SKM-1 (cell line): ENCODE data around the gene CRYGD.
"Not testable (repeated sequence)": the region's sequence is repeated elsewhere in the genome, so short reads cannot be mapped to it uniquely, and the experiment has no call there.

Source experiments
- DNase-seq: peaks from one replicate; lab custom pipeline; 2025; ENCODE audit not compliant: unreplicated experiment; lab: John Stamatoyannopoulos, UW

CRYGD gene

DNA sequence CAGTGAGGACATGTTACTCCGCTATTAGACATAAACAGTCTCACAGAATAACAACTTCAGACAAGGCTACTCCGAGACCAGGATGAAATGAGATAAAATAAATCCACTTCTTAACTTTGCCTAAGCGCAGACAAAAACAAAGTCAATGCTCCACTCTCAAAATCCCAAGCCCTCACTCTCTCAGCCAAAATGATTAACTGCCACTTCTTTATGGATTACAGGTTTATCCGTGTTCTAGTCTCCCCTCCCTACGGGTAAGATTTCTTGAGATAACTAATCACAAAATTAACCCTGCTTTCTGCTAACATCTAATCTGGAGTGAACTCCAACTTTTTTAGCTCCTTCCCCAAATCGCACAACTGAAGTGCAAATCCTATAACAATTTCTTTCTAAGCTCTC is 6.4 kb upstream of the CRYGD start:
- no peak for DNase-seq

DNA sequence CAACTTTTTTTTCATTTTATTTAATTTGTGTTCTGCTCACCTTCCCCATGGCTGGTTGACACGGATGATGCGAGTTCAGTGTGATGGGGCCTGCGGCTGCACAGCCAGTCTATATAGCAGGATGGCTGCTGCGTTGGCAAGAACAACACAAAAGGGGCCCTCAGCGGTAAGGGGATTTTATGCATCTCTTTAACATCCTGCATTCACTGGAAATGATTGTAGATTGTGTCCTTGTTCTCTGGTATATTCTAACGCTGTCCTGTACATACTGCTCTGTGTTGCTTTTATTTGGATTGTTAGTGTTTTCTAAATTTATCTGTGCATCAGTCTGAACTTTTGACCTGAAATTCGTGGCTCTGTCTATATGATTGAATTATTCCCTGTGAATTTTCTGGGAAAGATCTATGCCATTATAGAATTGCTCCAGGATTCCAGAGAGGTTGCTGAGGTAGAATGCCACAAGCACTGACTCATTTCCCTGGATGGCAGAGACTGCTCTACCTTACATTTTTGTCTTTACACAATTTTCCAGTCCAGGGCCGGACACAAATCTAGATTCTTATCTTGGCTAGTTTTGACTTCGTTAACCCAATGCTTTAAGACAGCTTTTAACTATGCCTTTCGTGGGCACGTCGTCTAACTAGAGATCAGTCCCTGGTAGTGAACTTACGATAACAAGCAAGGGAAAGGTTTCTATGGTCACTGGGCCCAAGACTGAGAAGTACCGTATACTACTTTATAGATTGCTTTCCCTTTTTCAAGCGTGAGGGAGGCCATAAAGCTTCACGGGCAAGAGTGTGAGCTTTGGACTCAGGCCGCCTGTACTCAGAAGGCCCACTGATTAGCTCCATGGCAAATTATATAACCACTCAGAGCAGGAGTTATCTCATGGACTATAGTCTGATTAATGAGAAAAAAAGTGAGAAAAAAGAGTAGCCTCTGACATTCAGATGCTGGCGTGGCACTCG is 5.7 kb upstream of the CRYGD start, which contains the start of gene CRYGC:
Gene CRYGC (minus strand): TSS at position 85 of the 968 bp plus-strand sequence. CDS start 36 bp downstream, at position 49.
- no peak for DNase-seq

DNA sequence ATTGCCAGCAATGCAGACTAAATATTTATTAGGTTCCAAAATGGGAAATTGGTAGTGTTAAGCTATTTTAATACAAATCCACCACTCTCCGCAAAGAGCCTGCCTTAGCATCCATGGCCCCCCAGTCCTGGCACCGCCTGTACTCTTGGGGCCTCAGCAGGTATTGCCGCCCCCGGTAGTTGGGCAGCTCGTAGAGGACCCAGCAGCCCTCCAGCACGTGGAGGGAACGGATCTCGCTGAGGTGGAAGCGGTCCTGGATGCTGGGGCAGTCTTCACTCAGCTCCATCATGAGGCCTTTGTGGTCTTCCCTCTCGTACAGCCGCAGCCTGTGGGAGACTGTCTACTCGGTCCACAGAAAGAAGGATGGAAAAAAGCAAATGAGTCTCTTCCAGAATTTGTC is 3.8 kb upstream of the CRYGD start:
- DNase-seq, result no peak

DNA sequence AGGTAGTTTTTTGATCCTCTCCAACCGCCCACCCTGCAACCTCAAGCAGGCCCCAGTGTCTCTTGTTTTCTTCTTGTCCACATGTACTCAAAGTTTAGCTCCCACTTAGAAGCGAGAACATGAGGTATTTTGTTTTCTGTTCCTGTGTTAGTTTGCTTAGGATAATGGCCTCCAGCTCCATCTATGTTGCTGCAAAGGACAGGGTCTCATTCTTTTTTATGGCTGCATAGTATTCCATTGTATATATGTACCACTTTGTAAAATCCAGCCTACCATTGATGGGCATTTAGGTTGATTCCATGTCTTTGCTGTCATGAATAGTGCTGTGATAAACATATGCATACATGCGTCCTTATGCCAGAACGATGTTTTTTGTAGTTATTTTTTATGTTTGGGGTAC is 2.8 kb upstream of the CRYGD start:
- no peak for DNase-seq

DNA sequence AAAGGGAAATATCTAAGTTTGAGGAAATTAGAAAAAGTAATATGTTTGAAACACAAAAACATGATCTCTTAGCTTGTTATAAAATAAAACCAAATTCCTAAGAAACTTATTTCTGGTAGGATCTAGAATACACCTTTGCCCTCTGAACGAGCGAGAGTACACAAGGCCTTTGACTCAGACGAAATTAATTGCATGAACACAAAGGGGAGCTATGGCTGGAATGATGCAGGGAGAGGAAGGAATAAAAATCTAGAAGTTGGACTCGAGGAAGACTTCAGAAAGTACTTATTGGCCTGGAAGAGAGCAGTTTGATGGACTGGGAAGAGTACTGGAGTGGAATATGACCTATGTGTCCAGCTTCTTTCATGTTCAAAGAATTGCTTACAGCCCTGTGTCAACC is 927 bp upstream of the CRYGD start:
- DNase-seq, result no peak

DNA sequence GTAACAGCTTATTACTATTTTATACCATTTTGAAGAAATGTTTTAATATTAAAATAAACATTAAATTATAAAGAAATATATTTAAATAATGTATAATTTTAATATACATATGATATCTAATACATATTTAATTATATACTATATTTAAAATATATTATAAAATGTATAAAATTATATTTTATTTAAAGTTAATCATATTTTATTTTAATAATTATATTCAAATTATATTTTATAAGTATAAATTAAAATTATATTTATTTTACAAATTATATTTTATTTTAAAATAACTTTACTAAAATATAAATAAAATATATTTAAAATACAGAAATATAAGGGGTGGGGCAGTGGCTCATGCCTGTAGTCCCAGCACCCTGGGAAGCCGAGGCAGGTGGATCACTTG is 2.1 kb downstream of the CRYGD start:
- DNase-seq, result no peak

DNA sequence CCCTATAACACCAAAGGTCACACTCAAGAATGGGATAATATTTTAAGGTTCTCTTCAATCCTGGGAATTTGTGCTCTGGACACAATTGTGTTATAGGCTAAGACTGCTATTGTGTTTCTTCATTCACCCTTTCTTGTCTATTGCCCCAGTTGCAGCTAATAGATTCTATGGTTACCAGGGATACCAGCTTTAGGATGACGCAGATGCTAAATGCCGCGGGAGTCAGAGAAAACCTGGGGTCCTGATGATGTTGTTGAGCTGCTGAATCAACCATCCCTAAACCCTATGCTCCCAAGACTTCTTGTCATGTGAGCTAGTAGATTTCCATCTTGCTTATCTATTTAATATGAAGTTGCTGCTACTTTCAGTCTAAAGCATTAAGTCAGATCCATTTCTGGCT is 5.4 kb downstream of the CRYGD start:
- DNase-seq, result no peak

DNA sequence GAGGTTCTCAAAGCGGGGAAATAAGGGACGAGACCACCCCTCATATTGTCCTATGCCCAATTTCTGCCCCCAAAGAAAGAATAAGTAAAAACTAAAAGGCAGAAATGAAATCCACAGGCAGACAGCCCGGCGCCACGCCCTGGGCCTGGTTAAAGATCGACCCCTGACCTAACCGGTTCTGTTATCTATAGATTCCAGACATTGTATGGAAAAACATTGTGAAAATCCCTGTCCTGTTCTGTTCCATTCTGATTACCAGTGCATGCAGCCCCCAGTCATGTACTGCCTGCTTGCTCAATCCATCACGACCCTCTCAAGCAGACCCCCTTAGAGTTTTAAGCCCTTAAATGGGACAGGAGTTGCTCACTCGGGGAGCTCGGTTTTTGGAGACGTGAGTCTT is 6.9 kb downstream of the CRYGD start:
- DNase-seq, result not testable (repeated sequence)

DNA sequence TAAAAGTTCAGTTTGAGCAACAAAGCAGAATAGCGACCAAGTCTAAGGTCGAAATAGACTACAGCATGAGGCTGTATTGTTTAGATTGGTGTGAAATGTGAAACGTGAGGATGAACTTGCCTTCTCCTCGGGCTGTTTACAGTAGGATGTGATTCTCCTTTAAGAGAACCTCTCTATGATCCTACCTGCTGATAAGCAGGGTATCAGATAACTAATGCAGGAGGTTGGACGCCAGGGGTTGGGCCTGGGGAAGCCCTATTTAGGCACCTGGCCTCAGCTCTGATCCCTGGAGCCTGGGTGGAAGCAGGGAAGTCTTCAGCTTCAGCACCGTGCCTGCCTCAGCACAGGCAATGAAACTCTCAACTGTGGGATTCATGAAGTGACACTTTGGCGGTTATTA is 11.4 kb downstream of the CRYGD start:
- DNase-seq, result no peak

DNA sequence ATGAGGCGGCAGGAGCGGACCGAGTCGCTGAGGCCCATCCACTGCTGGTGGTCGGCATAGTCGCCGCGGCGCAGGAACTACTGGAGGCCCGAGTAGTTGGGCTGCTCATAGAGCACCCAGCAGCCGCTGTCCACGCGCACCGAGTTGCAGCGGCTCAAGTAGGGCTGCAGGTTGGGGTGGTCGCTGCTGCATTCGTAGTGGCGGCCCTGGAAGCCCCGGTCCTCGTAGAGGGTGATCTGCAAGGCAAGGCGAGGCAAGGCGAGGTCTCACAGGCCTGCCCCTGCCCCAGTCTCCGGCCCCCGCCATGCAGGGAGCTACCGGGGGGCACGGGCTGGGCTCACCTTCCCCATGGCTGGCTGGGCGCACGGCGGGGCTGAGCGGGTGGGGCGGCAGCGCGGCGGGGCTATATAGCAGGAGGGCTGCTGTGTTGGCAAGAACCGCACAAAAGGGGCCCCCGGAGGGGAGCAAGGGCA is 12.0 kb downstream of the CRYGD start:
- DNase-seq, result not testable (repeated sequence)

DNA sequence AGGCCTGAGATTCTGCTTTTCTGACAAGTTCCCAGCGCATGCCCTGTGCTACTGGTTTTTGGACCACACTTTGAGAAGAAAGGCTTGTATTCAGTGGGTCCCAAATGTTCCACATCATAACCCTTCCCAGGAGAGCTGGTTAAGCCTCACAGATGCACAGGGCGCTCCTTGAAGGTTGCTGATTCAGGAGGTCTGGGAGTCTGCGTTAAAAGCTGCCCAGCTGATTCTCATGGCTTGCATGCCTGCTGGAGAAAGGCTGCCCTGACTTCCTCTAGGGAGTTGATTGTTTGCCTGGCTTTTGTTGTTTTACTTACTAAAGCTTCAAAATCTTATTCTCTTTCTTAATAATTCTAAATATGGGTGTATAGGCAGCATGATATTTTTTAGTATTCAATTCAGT is 20.7 kb downstream of the CRYGD start:
- DNase-seq, result no peak

DNA sequence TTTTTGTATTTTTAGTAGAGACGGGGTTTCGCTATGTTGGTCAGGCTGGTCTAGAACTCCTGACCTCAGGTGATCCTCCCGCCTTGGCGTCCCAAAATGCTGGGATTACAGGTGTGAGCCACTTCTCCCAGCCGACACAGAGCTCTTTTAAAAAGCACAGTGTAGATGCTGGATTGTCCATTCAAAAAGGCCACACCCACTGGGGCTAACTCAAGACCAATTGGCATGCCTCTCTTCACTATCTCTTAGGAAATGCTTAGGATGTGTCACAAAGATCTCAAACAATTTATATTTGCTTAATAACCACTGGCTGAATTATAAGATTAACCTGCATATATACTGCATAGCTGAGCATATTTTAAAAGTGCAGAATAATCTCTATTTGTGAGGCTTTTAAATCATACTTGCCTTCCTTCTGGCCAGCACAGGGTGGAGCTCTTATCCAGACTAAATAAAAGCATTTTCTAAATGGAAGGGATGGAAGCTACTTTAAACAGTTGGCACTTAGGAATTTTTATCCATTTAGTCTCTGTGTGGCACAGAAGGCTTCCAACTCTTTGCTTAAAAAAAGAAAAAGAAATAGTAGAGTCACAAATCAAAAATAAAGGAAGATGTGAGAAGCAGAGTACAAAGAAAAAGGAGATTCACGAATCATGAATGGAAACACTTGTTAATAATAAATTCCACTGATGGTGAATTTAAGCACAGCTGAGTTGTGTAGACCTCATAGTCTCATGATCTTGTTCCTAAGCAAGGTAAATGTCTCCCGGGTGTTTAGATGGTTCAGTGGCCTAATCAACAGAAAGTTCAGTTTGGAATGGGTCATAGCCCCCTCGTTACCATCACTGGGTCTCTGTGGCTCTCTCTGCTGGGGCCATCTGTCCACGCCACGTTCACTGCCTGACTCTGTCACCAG is 22.4 kb downstream of the CRYGD start:
- no peak for DNase-seq

DNA sequence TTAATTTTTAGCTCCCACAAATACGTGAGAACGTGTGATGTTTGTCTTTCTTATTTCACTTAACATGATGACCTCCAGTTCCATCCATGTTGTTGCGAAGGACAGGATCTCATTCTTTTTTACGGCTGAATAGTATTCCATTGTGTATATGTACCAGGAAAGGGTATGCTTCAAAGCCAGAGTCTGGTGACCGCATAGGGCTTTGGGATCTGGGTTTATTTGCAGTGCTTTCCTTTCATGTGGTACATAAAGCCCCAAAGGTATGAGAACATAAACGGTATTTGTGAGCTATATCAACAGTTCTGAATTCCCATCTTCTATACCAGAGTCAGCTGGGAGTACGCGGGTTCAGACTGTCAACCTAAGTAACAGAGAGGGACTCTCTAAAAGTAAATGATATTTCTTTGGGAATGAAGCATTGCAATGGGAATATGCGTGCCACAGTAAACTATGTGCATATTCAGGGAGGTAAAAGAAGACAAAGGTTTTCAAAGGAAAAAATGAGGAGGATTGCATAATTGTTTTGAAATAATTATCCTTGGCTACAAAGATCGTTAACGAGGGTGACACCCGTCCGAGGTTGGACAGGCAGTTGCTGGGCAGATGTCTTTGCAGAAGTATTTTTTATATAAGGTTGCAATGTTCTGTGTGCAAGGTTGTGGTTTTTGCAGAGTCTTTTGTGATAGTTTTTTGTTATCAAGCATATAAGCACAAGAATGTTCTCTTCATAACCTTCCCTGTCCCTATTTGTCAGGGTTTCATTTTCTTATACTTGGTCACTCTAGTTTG is 24.4 kb downstream of the CRYGD start:
- no peak for DNase-seq

DNA sequence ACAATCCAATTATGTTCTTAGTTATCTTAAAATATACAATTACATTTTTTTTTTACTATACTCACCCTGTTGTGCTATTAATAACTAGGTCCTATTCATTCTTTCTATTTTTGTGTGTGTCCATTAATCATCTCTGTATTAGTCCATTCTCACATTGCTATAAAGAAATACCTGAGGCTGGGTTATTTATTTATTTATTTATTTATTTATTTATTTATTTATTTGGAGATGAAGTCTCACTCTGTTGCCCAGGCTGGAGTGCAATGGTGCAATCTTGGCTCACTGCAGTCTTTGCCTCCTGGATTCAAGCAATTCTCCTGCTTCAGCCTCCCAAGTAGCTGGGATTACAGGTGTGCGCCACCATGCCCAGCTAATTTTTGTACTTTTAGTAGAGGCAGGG is 25.6 kb downstream of the CRYGD start:
- DNase-seq, result not testable (repeated sequence)

DNA sequence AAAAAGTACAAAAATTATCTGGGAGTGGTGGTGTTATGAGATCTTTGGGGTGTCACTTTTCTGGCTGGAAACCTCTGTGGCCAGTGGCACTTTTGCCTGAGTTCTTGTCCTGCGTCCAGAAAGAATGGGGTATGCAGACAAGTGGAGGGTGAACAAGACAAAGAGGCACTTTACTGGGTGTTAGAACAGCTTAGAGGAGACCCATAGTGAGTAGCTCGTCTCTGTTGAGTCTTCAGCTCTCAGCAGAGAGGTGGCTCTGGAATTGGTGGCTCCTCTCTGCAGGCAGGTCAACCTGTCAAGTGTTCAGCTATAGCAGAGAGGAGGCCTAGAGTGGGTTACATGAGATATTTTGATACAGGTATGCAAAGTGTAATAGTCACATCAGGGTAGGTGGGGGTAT is 26.1 kb downstream of the CRYGD start:
- DNase-seq, result no peak

DNA sequence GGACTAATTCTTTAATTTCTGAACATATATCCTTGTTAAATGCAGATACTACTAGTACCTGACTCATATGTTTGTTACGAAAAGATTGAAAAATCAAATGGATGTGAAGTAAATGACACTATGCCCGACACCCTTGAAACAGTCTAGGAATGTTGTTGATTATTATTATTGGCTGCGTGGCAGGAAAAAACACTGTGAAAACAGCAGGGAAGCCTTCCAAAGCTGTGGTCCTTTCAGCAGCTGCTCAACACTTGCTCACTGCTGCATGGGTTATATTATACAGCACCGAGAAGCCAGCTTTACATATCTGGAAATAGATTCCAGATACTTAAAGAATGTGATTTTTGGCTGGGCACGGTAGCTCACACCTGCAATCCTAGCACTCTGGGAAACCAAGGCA is 26.5 kb downstream of the CRYGD start:
- no peak for DNase-seq

DNA sequence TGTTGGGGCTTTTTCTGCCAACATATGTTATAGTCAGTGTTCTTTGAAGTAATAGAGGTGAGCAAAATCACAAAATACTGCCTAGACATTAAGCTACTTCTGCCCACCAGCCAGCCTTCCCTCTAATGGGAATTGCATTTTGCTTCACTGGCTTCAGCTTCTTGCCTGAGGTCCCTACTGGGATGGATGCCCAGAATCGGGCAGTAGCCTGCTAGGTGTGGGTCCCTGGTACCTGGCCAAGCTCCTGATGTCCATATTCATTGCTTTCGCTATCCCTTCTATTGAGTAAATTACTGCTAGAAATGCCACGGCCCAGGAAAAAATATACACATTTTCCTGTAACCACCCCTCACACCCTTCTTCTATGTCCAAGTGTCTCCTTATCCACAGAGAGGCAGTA is 27.0 kb downstream of the CRYGD start:
- DNase-seq, result no peak

DNA sequence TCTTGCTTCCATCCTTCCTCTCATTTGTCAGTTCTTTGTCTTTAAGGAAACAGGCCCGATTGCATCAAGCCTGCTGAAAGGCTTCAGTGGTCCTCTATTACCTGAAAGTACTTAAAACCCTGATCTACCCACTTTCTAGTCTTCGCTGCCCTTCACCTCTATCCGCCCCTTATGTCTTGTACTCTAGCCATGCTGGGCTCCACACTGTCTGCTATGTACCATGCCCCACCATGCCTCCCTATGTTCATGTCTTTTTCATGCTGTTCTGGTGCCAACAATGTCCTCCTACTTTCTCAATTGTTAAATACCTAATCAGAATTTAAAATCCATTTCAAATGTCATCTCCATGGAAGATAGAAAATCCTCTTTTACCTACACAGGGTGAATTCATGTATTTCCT is 28.2 kb downstream of the CRYGD start:
- DNase-seq, result no peak

DNA sequence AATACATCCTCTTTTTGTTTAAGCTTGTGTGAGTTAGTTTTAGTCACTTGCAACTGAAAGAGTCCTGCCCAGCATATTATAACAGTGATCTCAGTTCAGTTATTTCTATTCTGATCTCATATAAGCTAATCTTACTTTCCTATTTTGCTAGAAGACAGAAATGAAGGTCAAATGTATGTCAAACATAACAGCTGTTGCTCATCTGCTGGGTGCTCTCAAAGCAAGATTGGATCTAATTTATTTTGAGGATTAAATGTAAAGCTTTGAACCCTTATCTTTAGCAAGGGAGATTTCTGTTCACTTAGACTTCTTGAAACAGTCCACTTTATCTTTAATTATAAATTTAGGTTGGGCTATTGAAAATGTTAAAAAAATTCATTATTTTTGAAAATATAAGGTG is 31.2 kb downstream of the CRYGD start:
- DNase-seq, result no peak

DNA sequence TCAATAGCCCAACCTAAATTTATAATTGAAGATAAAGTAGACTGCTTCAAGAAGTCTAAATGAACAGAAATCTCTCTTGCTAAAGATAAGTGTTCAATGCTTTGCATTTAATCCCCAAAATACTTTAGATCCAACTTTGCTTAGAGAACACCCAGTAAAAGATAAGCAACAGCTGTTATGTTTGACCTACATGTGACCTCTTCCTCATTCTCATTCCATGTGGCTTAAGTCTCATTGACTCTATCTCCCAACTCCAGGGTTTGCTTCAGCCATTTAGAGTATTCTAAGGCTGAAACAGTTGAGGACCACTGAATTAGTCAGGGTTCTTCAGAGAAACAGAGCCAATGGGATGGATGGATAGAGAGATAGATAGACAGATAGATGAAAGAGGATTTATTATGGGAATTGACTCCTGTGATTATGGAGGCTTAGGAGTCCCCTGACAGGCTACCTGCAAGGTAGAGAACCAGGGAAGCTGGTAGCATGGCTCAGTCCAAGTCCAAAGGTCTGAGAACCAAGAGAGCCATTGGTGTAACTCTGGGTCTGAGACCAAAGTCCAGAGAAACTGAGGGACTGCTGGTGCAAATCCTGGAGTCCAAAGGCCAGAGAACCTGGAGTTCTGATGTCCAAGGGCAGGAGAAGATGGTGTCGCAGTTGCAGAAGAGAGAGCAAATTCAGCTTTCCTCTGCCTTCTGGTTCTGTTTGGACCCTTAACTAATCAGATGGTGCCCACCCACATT is 32.1 kb downstream of the CRYGD start:
- DNase-seq, result no peak
